Thyroid gland (tissue), 4 donors: ENCODE results near the gene CIP2A. TPM values are rescaled to one million over a fixed set of nuclear protein-coding genes. Genes with fewer than 3 reads are reported as not detected.

Source experiments
- DNase-seq, 2 donors: peaks; one replicate each; pipeline ENCODE4 v3.0.0-alpha.2; 2019
- H3K27ac ChIP-seq, 3 donors: fragments of 200-600 bp; sonication (generic); 1 replicate in 2 of 3; 2 replicates in 1 of 3; pipeline ENCODE4 v1.5.1; 2016 to 2019; ENCODE audit warnings: mild to moderate bottlenecking in 1 of 3, moderate library complexity in 1 of 3
- H3K27me3 ChIP-seq: fragments of 200-600 bp; sonication (generic); one replicate; pipeline ENCODE4 v1.5.1; 2019
- H3K36me3 ChIP-seq, 2 donors: fragments of 200-600 bp; sonication (generic); one replicate each; pipeline ENCODE4 v1.5.1; 2016 to 2019
- H3K4me1 ChIP-seq, 2 donors: fragments of 200-600 bp; sonication (generic); one replicate each; pipeline ENCODE4 v1.5.1; 2017 to 2019
- H3K4me3 ChIP-seq, 3 donors: fragments of 200-600 bp; sonication (generic); replicated peaks in 1 of 3; 1 replicate in 2 of 3; 2 replicates in 1 of 3; pipeline ENCODE4 v1.5.1; 2016; ENCODE audit warnings: mild to moderate bottlenecking in 1 of 3
- H3K9me3 ChIP-seq: fragments of 200-600 bp; sonication (generic); one replicate; pipeline ENCODE4 v1.5.1; 2017
- POLR2A ChIP-seq, 2 donors: fragments of 450-650 bp; IDR thresholded peaks; one replicate each; pipeline ENCODE4 v1.6.1; 2017; ENCODE audit warnings: antibody characterized with exemption in 2 of 2, mild to moderate bottlenecking in 2 of 2, moderate library complexity in 1 of 2
- WGBS, 2 donors: methylation state at CpG; one replicate each; pipeline ENCODE4 v1.1.5; 2017; 5-methylcytosine and 5-hydroxymethylcytosine counted together
- intact Hi-C: fragments of 100-400 bp; cut with DNase I; formaldehyde crosslinking; loops from one replicate; pipeline ENCODE4 v1.15.1; 2023
- total RNA-seq, 4 donors: library from RNA; depleted of rRNA; stranded (reverse); fragments of >200 nt; gene quantifications; one replicate each; pipeline ENCODE4 v1.2.3, GENCODE V29; 2016
- TF ChIP-seq, protein P1 (sequence below), 6 experiments: fragments of 200-600 bp in 3 of 6; fragments of 450-650 bp in 3 of 6; sonication (generic) in 3 of 6; IDR thresholded peaks; one replicate each; pipeline ENCODE4 v1.5.1; 2016 to 2019; ENCODE audit warnings: antibody characterized with exemption in 6 of 6, mild to moderate bottlenecking in 2 of 6, inconsistent platforms in 1 of 6, moderate library complexity in 1 of 6

CIP2A gene
- total RNA-seq, 4 donors from 2014 or later: 3.6 to 8.1 (median 3.8) TPM

- no peak overlapping the region for H3K4me3 ChIP-seq
- H3K27me3 ChIP-seq: no peaks in the 10 kb centered on the region
- no peaks in the 10 kb centered on the region for H3K9me3 ChIP-seq
- 68 to 75% methylated on average over 2 of the region's 2 CpGs for WGBS, 2 donors
- no peaks in the 10 kb centered on the region for H3K36me3 ChIP-seq
- peak overlapping the region in 2 of 3 donors; percentile 5 to 66 for H3K27ac ChIP-seq
- no peak for DNase-seq
- TF ChIP-seq, protein P1, sequence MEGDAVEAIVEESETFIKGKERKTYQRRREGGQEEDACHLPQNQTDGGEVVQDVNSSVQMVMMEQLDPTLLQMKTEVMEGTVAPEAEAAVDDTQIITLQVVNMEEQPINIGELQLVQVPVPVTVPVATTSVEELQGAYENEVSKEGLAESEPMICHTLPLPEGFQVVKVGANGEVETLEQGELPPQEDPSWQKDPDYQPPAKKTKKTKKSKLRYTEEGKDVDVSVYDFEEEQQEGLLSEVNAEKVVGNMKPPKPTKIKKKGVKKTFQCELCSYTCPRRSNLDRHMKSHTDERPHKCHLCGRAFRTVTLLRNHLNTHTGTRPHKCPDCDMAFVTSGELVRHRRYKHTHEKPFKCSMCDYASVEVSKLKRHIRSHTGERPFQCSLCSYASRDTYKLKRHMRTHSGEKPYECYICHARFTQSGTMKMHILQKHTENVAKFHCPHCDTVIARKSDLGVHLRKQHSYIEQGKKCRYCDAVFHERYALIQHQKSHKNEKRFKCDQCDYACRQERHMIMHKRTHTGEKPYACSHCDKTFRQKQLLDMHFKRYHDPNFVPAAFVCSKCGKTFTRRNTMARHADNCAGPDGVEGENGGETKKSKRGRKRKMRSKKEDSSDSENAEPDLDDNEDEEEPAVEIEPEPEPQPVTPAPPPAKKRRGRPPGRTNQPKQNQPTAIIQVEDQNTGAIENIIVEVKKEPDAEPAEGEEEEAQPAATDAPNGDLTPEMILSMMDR (IDR thresholded peaks at IDR 0.05): no peak
- TF ChIP-seq POLR2A (IDR thresholded peaks at IDR 0.05): no peak
- H3K4me1 ChIP-seq: peaks cover 7 to 11% of the 10 kb centered on the region in 2 donors
- intact Hi-C loops: loop anchor here (10.0 kb wide), 1 partner anchor 1168 kb away; no protein-coding TSS in a partner anchor
Observed at GRCh38 chr3:108602935-108603294, 13.7 kb upstream of the CIP2A start.

DNA sequence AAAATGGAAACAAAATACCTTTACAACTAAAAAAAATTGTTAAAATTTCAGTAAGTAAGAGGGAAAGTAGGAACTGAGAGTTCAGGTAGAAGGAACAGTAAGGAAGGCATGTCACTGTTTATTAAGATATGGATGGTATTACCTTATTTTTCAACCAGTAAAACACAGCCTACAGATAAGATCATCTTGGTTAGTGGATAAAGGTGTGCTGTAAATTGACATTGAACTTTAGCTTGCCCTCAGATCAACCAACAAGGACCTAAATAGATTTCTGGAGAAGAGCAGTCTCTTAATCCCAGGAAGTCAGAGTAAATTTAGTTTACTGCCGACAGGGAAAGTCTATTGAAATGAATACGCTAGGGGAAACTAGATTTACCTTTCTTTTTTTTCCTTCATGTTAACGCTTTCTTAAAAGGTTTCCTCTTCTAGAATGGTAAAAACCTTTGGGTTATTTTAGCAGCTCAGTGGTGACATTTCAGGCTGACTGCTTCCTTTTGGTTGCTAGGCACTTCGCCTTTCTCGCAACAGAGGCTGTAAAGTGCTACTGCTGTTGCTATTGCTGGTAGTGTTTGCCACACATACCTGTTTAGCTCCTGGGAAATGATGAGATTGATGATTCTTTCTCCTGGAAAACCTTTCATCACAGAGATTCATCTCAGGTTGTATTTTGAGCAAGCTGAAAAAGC, 13.2 kb upstream of the CIP2A start:
- TF ChIP-seq, protein P1 (IDR thresholded peaks at IDR 0.05): peak in 1 of 6 experiments; percentile 24
- TF ChIP-seq POLR2A (IDR thresholded peaks at IDR 0.05): no peak
- H3K9me3 ChIP-seq: no peaks in the 10 kb centered on the region
- no peaks in the 10 kb centered on the region for H3K36me3 ChIP-seq
- H3K4me1 ChIP-seq: peaks cover 7 to 11% of the 10 kb centered on the region in 2 donors
- H3K27ac ChIP-seq: peak overlapping the region; percentile 21 to 66 (median 34)
- H3K27me3 ChIP-seq: no peaks in the 10 kb centered on the region
- no peak overlapping the region for H3K4me3 ChIP-seq
- 28 to 35% methylated on average over 5 of the region's 5 CpGs for WGBS, 2 donors
- DNase-seq: peak; percentile 42 to 60
- intact Hi-C loops: loop anchor here (10.0 kb wide), 1 partner anchor 1168 kb away; no protein-coding TSS in a partner anchor

DNA sequence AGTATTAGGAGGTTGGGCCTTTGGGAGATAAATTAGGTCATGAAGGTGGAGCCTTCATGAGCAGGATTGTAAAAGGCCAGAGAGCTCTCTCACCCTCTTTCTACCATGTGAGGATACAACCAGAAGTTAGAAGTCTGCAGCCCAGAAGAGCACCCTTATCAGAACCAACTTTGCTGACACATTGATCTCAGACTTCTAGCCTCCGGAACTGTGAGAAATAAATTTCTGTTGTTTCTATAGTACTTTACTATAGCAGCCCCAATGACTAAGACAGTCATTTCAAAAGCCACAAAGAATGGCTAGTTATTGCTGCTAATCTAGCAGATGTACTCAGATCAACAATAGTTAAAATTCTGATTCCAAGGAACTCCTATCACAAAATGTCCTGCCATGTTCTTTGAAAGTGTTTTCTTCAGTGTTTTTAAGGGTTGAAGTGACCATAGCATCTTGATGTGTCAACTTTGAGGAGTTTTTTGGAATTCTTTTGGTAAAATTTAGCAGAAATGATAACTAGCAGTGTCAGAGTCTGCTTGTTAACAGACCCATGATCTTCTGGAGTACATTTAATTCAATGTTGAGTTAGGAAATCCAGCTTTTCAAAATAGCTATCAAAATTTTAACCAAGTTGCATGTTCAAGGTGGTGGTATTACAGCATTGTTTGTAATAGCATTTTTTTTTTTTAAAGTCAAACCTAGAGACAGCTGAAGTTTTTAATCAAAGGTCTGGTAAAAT, 10.6 kb upstream of the CIP2A start:
- intact Hi-C loops: loop anchor here (10.0 kb wide), 1 partner anchor 1165 kb away; no protein-coding TSS in a partner anchor
- no peaks in the 10 kb centered on the region for H3K9me3 ChIP-seq
- peaks cover 7 to 11% of the 10 kb centered on the region in 2 donors for H3K4me1 ChIP-seq
- H3K27me3 ChIP-seq: no peaks in the 10 kb centered on the region
- H3K27ac ChIP-seq: no peak overlapping the region
- no peak for TF ChIP-seq POLR2A (IDR thresholded peaks at IDR 0.05)
- TF ChIP-seq, protein P1 (IDR thresholded peaks at IDR 0.05): no peak
- no peak for DNase-seq
- WGBS, 2 donors: 89 to 96% methylated on average over 1 of the region's 1 CpG
- no peaks in the 10 kb centered on the region for H3K36me3 ChIP-seq
- no peak overlapping the region for H3K4me3 ChIP-seq

- H3K9me3 ChIP-seq: no peaks in the 10 kb centered on the region
- no peaks in the 10 kb centered on the region for H3K36me3 ChIP-seq
- intact Hi-C loops: no loop called here
- no peak overlapping the region for H3K4me3 ChIP-seq
- no peak overlapping the region for H3K27ac ChIP-seq
- peaks cover 7 to 11% of the 10 kb centered on the region in 2 donors for H3K4me1 ChIP-seq
- TF ChIP-seq, protein P1 (IDR thresholded peaks at IDR 0.05): no peak
- no peak for TF ChIP-seq POLR2A (IDR thresholded peaks at IDR 0.05)
- no peak for DNase-seq
- 84 to 96% methylated on average over 5 of the region's 5 CpGs for WGBS, 2 donors
- no peaks in the 10 kb centered on the region for H3K27me3 ChIP-seq
Observed at GRCh38 chr3:108598375-108598774, 9.1 kb upstream of the CIP2A start.

- TF ChIP-seq, protein P1 (IDR thresholded peaks at IDR 0.05): no peak
- TF ChIP-seq POLR2A (IDR thresholded peaks at IDR 0.05): no peak
- intact Hi-C loops: no loop called here
- no peak overlapping the region for H3K27ac ChIP-seq
- H3K4me3 ChIP-seq: no peak overlapping the region
- H3K4me1 ChIP-seq: peaks cover 6 to 9% of the 10 kb centered on the region in 2 donors
- WGBS, 2 donors: 97 to 98% methylated on average over 2 of the region's 2 CpGs
- DNase-seq: no peak
- H3K9me3 ChIP-seq: no peaks in the 10 kb centered on the region
- no peaks in the 10 kb centered on the region for H3K27me3 ChIP-seq
- no peaks in the 10 kb centered on the region for H3K36me3 ChIP-seq
Observed at GRCh38 chr3:108595321-108595720, 6.1 kb upstream of the CIP2A start.
